HG03442 (cell line): Measurements from ENCODE around the gene PDLIM1.

Experiments used
- ATAC-seq: cut with Tn5 transposase; IDR thresholded peaks from one replicate; pipeline ENCODE4 v1.9.1; 2021; ENCODE audit warnings: mild to moderate bottlenecking, moderate library complexity; ENCODE audit not compliant: unreplicated experiment

PDLIM1 gene

DNA sequence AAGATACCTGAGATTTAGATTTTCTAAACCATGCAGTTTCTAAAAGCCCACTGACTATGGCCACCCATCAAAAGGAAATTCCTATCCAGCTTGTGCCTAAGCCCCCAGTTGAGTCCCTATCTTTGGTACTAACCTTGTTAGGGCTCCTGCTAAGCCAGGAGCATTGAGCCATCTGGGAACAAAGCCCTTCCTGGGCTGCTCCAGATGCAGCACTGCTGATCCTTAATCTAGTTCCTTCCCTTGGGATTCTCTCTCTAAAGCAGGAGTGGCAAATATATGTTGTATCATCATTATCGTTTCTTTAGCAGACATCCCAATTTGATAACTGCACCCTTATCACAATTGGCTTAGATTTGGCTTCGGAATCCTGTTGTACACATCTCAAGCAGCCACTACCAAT lies 24.7 kb upstream of the PDLIM1 start:
- no peak for ATAC-seq

DNA sequence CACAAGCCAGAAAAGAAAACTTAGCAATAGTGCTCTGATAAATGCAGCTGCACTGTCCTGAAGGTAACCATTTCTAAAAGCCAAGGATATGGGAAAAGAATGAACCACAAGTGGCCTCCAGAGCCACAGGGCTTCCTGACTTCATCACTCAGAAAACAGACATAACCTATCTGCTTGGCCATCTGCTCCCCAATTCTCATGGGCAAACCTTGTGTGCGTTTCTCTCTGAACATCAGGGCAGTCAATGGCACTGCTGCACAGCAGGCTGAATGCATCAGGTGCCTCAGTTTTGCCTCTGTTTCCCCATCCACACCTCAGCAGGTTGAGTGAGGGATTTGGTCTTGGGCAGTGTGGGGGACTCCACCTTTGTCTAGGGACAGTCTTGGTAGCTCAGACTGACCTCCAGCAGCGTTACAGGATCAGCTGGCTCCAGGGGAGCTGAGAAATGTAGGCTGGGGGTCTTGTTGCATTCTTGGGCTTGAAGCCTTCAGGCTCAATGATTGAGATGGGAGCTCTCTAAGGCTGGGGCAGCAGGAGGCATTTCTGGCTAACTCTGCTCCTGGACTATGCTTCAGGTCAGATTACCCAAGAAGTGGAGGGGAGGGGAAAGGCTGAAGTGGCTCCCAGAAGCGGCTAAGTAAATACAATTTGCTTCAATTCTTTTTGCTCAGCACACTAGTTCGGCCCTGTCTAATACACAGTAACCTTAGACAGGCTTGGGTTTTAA lies 23.6 kb upstream of the PDLIM1 start:
- no peak for ATAC-seq

DNA sequence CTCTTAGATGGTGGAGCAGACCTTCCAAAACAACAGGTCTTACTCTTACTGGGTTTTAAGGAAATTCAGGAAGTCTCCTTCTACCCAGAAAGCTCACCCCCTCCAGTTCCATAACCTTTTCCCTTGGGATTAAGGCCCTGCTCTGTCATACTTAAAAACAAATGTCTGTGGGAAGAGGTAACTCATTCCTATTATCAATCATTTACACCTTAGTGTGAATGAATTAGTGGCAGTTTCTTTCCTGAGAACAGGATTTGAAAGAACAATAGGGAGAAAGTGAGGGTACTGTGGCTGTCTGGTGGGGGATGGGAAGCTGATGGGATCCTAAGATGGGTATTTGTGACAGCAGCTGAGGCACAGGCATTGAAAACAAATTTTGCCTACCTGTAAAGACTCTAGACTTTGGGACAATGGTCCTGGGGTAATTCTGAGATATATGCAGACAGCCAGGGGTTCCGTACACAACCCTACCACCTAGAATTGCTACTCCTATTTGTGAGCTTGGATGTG lies 22.2 kb upstream of the PDLIM1 start:
- ATAC-seq: no peak

DNA sequence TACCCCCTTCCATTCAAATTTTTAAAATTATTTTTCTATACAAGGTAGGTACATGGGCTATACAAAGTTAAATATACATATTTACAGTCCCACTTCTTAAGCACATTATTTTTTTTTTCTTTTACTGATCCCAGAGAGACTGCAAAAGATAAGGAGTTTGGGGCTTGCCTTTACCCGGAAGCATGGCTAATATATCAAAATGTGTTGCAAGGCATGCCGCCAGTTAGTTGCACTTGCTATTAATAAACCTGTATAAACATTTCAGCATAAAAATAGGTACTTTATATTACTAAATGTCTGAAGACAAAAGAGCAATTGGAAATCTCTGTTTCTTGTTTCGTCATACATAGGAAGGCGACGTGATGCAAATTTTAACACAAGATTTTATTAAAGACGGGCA lies 21.5 kb upstream of the PDLIM1 start:
- no peak for ATAC-seq

DNA sequence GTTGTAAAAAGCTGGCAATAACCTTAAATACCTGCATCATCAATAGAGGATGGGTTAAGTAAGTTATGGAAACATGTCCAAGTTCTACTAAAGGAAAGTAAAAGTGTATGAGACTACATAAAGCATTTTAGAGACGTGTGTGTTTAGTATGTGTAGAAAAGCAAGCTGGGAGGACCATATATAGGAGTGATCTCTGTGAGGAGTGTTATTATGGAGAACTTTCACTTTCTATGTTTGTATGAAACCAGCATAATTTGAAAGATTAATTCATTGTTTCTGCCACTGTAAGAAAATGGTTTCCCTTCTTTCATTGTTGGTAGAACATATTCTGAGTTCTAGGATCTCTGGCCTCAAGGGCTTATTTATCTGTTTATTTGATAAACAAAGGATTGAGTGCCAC lies 19.2 kb upstream of the PDLIM1 start:
- ATAC-seq: peak; percentile 50

DNA sequence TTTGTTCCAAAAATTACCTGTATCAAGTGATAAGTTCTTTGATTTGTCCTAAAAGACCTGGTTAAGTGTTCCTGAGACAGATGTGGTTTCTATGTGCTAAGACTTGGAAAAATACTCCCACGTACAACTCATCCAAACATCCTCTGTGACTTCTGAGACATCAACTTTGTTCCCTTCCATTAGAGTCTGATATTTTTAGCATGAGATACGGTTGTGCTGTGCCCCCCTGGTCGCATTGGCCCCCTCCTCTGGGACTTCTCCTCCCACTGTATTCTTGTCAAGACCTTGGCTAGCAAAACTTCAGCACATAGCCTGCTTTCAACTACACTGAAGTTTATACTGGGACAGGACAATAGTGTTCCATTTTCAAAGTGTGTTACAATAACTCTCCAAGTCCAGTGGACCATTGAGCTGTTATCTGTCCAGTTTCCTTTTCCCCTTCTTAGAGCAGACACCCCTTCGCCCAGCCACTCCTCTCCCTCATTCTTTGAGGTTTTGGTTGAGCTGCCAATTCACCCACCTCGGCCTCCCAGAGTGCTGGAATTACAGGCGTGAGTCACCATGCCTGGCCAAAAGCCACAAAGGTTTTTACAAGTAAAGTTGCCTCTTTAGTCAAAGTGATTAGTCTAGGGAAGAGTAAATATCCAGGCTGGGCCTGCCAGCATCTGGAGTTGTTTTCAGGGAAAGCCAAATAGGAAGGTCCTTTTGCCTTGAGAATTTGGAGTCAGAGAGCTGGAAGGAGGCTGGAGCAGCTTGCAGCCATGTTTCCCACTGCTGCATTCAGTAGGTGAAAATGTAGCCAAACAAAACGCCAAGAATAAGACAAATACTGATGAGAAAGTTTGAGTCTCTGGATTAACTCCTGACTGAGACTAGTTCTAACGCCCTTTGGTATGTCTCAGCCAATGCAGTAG lies 17.8 kb upstream of the PDLIM1 start:
- no peak for ATAC-seq

DNA sequence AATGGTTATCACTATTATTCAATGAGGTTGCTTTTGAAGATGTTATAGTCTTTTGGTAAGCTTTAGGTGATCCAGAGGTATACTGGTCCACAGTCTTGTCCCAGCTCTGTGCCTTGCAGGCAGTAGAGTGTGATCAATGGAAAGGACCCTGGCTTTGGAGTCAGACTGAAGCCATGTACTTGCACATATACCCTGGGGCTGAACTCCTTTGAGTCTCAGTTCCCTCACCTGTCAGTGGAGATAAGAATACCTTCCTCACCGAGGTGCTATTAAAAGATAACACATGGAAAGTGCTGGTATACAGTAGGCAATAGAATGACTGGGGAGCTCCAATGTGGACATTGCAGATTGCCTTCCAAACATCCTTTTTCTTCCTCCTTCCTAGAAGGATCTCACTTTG lies 16.0 kb upstream of the PDLIM1 start:
- ATAC-seq: no peak

DNA sequence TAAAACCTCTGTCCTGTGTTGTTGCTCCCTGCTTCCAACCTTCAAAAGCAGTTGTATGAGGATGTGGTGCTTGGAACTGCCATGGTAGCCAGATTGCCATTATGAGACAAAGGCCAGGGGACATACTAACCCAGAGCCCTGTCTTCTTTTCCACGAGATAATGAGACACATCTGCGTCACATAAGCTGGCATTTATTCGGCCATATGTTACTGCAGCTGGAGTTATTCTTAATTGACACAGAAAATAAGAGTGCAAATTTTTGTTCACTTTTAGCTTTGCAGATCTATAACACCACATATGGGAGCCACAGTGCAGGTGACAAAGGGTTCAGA lies 15.5 kb upstream of the PDLIM1 start:
- no peak for ATAC-seq

DNA sequence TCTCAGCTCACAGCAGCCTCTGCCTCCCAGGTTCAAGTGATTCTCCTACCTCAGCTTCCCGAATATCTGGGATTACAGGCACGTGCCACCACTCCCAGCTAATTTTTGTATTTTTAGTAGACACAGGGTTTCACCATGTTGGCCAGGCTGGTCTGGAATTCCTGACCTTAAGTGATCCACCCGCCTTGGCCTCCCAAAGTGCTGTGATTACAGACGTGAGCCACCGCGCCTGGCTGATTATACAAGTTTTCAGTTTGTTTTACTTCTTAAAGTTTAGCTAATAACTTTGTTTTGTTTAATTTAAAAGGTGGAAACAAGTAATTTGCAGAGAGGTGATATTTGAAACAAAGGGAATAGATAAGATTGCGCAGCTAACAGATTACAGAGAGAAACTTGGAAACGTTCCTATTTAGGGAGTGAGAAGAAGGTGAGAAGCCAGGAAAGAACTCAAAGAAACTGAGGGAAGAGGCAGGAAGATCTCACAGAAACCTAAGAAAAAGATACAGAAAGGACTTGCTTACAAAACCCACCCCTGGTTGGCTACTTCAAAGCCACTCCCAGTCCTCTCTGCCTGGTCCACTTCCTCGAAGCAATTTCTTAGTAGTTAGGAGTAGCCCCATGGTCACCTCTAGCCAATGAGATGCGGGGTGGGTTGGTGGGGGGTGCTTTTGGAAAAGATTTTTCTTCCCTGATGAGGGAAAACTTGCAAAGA lies 15.0 kb upstream of the PDLIM1 start:
- no peak for ATAC-seq

- ATAC-seq: no peak
Measured at GRCh38 chr10:95304976-95305375, 14.2 kb upstream of the PDLIM1 start.

DNA sequence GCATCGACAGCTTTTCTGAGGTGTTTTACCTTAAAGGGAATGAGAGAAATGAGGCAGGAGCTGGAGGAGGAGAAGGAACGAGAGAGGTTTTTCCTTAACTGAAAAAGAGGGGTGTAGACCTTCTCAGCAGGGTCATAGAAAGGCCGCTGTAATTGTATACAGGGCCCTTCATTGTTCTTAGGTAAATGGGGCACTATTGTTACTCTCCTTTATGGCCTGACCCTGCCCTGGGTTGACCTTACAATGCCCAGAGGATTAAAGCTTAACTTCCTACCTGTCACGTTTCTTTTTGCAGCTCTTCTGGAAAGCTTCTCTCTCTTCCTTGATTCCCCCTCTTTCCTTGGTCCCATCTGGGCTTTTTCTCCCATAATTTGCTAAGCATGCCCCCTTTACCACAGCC lies 13.7 kb upstream of the PDLIM1 start:
- no peak for ATAC-seq

- no peak for ATAC-seq
Measured at GRCh38 chr10:95303950-95304349, 13.1 kb upstream of the PDLIM1 start.

GRCh38 chr10:95303535-95303934 lies 12.7 kb upstream of the PDLIM1 start:
- no peak for ATAC-seq

DNA sequence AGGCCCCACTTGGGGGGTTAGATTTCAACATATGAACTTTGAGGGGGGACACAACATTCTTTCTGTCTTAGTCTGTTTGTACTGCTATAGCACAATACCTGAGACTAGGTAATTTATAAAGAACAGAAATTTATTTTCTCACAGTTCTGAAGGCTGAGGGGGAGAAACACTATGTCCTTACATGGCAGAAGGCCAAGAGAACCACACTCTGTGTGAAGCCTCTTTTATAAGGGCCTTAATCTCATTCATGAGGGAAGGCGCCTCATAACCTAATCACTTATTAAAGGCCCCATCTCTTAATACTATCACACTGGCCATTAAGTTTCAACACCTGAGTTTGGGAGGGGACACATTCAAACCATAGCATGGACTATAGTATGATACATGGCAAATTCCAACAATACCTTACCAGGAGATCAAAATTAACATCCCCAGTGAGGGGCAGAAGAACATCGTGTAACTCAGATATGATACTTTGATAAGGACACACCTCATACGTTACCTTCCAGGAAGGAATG lies 9.3 kb upstream of the PDLIM1 start:
- no peak for ATAC-seq

DNA sequence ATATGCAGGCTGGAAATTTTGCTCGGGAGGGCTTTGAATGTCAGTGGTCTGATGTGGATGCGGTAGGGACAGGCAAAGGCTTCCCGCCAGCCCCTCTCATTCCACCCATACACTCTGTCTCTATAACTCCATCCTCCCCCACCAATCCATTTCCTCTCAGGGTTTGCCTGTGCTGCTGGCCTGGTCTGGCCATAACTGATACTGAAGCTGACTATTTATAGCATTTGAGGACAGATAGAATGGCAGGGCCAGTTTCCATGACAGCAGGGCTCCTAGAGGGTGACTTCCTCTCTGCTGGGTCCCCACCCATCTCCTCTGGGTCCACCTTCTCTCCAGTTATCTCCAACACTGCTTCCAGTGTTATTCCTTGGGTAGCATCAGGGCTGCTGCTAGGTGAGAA lies 6.6 kb upstream of the PDLIM1 start:
- peak; percentile 31 for ATAC-seq

DNA sequence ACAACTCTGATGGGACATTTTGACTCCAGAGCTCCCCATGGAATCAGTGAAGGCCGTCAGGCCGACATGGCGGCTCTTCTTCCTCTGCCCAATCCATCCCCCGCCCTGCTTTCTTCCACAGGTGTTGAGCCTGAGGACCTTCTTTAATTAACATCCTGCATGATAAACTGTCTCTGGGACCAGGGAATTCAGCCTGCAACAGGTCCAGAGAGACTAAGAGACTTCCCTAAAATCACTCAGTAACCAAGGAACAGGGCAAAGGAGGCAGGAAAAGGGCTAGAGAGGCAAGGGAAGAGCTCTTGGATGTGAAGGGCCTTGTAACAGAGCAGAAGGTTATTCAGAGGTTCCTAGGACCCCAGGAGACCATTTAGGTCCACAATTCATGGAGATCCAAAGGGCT lies 6.0 kb upstream of the PDLIM1 start:
- ATAC-seq: no peak

DNA sequence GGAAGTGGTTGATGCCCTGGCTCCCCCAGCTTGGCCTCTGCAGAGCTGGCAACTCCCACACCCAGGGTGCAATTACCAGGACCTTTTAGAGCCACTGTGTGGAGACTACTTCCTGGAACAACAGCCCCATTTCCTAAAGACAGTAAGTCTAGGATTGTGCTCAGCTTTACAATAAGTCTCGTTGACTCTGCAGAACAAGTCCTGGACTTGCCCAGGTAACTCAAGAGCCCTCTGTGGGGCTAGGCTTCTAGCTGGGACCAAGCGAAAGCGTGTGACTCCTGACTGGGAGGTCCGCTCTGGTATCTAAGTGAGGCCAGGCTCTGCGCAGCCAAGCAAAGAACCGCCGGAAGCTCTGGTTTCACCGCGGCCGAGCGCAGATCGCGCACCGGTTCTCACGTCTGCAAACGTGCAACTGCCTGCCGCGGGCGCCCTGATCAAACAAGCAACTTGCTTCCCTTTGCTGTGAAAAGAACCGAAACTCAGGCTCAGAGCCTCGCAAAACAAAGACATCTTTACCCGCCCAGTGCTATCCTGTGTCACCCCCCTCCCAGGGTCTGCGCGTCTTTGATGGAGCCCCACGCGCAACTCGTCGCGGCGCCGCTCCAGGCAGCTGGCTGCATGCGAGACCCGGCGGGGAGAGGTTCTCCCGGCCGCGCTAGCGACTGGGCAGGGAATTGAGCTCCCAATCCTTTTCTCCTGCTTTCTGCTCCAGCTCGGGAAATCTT lies 4.4 kb upstream of the PDLIM1 start:
- peak; percentile 74 for ATAC-seq

DNA sequence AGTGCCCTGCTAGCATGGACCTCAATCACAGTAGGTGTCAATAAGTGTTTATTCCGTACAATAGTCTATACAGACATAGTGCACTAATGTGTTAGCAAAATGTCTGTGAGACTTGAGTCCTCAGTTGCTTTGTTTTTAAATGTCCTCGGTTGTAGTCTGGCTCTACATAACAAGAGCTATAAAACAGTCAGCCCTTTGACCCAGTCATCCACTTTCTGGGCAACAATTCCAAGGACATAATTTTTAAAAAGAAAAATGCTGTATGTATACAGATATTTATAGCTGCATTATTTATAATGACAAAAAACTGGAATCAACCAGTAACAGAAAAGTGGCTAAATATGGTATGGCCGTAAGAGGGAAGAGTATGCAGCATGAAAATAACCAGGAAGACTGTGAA lies 2.8 kb upstream of the PDLIM1 start:
- ATAC-seq: no peak

DNA sequence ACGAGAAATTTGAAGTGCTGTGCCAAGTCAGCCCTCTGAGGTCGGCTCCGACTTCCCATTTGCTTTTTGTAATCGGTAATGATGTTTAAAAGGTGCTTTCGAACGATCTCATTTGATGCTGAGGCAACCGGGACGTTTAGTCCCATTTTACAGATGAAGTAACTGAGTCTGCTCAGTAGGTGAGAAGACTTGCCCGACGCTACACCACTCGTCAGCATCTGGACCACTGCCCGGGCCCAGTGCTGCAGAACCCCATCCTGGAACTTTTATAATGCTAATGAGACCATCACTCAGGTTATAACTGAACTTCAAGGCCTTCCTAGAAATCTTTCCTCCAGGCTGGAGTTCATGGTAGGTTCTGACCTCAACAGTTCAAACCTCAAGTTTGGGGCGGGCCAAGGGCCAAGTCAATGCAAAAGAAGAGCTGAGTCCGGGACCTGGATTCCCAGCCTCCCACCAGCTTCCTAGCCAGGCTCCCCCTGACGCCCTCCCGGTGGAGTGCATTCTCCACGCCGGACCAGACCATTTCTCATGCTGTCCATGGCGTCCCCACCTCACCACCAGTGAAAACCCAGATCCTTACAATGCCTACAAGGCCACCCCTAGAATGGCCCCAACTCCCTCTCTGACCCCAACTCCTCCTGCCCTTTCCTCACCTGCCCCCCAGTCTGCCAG lies 699 bp upstream of the PDLIM1 start:
- no peak for ATAC-seq

- ATAC-seq: no peak
Measured at GRCh38 chr10:95289921-95290421, 832 bp downstream of the PDLIM1 start.
